ENCODE results near the gene GPATCH8. TPM values are rescaled to one million over a fixed set of nuclear protein-coding genes. Genes with fewer than 3 reads are reported as not detected.

GPATCH8 gene
- total RNA-seq, 1 experiment from 2014 or later = 33.8 TPM

DNA sequence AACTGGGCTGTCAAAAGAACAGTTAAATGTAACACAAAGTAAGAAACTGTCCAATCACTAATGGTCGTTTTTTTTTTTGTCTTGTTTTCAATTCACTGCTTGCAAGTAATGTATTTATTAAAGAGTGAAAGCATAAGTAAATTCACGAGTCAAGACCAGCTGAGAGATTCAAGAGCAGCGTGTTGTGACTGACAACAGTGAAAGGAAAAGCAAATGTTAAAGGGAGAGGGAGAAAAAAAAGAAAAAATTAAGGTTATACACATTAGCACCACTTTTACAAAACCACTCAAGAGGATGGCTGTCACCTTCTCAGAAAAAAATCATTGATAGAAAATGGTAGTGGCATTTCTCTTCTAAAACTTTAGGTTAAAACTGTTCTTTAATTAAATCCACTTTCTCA lies 36.1 kb downstream of the GPATCH8 start:
- Histone ChIP-seq H3K27me3 (replicated peaks; ENCODE audit: insufficient read depth, low read depth, low read length, poor library complexity) (no peaks in the 10 kb centered on the region), H3K4me1 (ENCODE audit: insufficient read depth, low read length, poor library complexity, severe bottlenecking) (no peaks in the 10 kb centered on the region), H3K4me3 (ENCODE audit: low read depth, low read length, poor library complexity, severe bottlenecking) (no peak overlapping the region), H3K9me3 (ENCODE audit: low read depth, low read length, poor library complexity, severe bottlenecking) (no peaks in the 10 kb centered on the region), H3K36me3 (ENCODE audit: insufficient read depth, low read length, poor library complexity, severe bottlenecking) (no peaks in the 10 kb centered on the region), H3K27ac (ENCODE audit: low read depth, low read length, poor library complexity, severe bottlenecking) (no peak overlapping the region)
- DNase-seq (ENCODE audit: low spot score) = no peak
- intact Hi-C loops (cut with micrococcal nuclease; ENCODE audit: unreplicated experiment) = no loop called here
- CTCF ChIA-PET = no interaction called here
- no TSS peak for BruUV-seq (replicated peaks)
- TF ChIP-seq EZH2 (IDR thresholded peaks at IDR 0.05; ENCODE audit: borderline replicate concordance, low read depth, low read length, poor library complexity, severe bottlenecking) = no peak
- TF ChIP-seq, protein P1, sequence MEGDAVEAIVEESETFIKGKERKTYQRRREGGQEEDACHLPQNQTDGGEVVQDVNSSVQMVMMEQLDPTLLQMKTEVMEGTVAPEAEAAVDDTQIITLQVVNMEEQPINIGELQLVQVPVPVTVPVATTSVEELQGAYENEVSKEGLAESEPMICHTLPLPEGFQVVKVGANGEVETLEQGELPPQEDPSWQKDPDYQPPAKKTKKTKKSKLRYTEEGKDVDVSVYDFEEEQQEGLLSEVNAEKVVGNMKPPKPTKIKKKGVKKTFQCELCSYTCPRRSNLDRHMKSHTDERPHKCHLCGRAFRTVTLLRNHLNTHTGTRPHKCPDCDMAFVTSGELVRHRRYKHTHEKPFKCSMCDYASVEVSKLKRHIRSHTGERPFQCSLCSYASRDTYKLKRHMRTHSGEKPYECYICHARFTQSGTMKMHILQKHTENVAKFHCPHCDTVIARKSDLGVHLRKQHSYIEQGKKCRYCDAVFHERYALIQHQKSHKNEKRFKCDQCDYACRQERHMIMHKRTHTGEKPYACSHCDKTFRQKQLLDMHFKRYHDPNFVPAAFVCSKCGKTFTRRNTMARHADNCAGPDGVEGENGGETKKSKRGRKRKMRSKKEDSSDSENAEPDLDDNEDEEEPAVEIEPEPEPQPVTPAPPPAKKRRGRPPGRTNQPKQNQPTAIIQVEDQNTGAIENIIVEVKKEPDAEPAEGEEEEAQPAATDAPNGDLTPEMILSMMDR (conservative IDR thresholded peaks at IDR 0.05; ENCODE audit: low read depth, low read length) = no peak
- POLR2A ChIA-PET (ENCODE audit: low non-redundant PET) = interaction anchor here (0.7 kb wide), 1 partner anchor 19 kb away, joined by 19 read pairs; no protein-coding TSS in a partner anchor

DNA sequence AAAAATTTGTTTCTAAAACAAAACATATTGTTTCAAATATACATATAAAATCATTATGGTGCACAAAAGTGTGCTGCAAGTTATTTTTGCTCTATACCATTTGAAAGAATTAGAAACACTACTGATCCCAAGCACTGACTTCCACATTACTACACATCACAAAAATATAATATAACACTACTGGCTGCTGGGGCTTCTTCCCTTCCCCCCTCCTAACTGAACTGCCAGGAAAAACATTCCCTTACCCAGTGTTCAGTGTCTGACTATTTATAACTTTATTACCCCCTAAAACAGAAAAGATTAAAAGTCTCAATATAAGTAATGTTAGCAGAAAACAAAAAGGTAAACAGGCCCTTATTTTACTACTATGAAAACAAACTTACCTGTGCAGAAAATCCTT lies 36.9 kb downstream of the GPATCH8 start:
- no peaks in the 10 kb centered on the region for H3K4me1 ChIP-seq (ENCODE audit: insufficient read depth, low read length, poor library complexity, severe bottlenecking)
- no TSS peak for BruUV-seq (replicated peaks)
- ChIA-PET CTCF (no interaction called here), POLR2A (ENCODE audit: low non-redundant PET) (no interaction called here)
- intact Hi-C loops (cut with micrococcal nuclease; ENCODE audit: unreplicated experiment) = no loop called here
- DNase-seq (ENCODE audit: low spot score) = no peak
- no peaks in the 10 kb centered on the region for H3K9me3 ChIP-seq (ENCODE audit: low read depth, low read length, poor library complexity, severe bottlenecking)
- no peak overlapping the region for H3K4me3 ChIP-seq (ENCODE audit: low read depth, low read length, poor library complexity, severe bottlenecking)
- no peaks in the 10 kb centered on the region for H3K36me3 ChIP-seq (ENCODE audit: insufficient read depth, low read length, poor library complexity, severe bottlenecking)
- H3K27ac ChIP-seq (ENCODE audit: low read depth, low read length, poor library complexity, severe bottlenecking) = no peak overlapping the region
- H3K27me3 ChIP-seq (replicated peaks; ENCODE audit: insufficient read depth, low read depth, low read length, poor library complexity) = no peaks in the 10 kb centered on the region
- TF ChIP-seq, protein P1 (conservative IDR thresholded peaks at IDR 0.05; ENCODE audit: low read depth, low read length) = no peak
- TF ChIP-seq EZH2 (IDR thresholded peaks at IDR 0.05; ENCODE audit: borderline replicate concordance, low read depth, low read length, poor library complexity, severe bottlenecking) = no peak

DNA sequence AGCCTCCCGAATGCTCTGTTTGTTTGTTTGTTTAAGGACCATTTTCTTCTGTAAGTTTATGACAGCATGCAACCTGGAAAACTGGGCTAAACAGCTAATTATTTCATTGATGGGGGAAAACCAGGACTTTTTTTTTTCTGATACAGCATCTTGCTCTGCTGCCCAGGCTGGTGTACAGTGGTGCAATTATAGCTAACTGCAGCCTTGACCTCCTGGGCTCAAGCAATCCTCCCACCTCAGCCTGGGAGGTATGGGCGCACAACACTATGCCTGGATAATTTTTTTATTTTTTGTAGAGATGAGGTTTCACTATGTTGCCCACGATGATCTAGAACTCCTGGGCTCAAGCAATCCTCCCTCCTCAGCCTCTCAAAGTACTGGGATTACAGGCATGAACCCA lies 37.3 kb downstream of the GPATCH8 start:
- intact Hi-C loops (cut with micrococcal nuclease; ENCODE audit: unreplicated experiment) = no loop called here
- no peak for DNase-seq (ENCODE audit: low spot score)
- TF ChIP-seq EZH2 (IDR thresholded peaks at IDR 0.05; ENCODE audit: borderline replicate concordance, low read depth, low read length, poor library complexity, severe bottlenecking) = no peak
- TF ChIP-seq, protein P1 (conservative IDR thresholded peaks at IDR 0.05; ENCODE audit: low read depth, low read length) = no peak
- CTCF ChIA-PET = no interaction called here
- Histone ChIP-seq H3K9me3 (ENCODE audit: low read depth, low read length, poor library complexity, severe bottlenecking) (no peaks in the 10 kb centered on the region), H3K4me1 (ENCODE audit: insufficient read depth, low read length, poor library complexity, severe bottlenecking) (no peaks in the 10 kb centered on the region), H3K27ac (ENCODE audit: low read depth, low read length, poor library complexity, severe bottlenecking) (no peak overlapping the region), H3K4me3 (ENCODE audit: low read depth, low read length, poor library complexity, severe bottlenecking) (no peak overlapping the region), H3K27me3 (replicated peaks; ENCODE audit: insufficient read depth, low read depth, low read length, poor library complexity) (no peaks in the 10 kb centered on the region), H3K36me3 (ENCODE audit: insufficient read depth, low read length, poor library complexity, severe bottlenecking) (no peaks in the 10 kb centered on the region)
- POLR2A ChIA-PET (ENCODE audit: low non-redundant PET) = no interaction called here
- BruUV-seq (replicated peaks) = no TSS peak
